GM10248 (cell line): ENCODE measurements around the gene MRLN.

Experiments
- CTCF ChIA-PET: fragments of 300-600 bp; sonication (Branson Sonifier 250); formaldehyde crosslinking; extraction: SDS; loops from one replicate; lab custom pipeline; 2021; ENCODE audit warnings: antibody characterized with exemption; lab: Yijun Ruan, JAX
- POLR2A ChIA-PET: fragments of 350-650 bp; sonication (Branson Sonifier 250); formaldehyde crosslinking; extraction: SDS; loops from one replicate; lab custom pipeline; 2020; ENCODE audit warnings: antibody characterized with exemption; lab: Yijun Ruan, JAX
- DNase-seq: peaks from one replicate; pipeline ENCODE4 v3.0.0; 2012; ENCODE audit errors: extremely low spot score
- TF ChIP-seq, protein P1 (sequence below): IDR thresholded peaks from 2 replicates; pipeline ENCODE4 v1.5.1; 2012; ENCODE audit warnings: mild to moderate bottlenecking, low read depth; ENCODE audit errors: extremely low read depth, missing control alignments, control extremely low read depth

The MRLN gene

DNA sequence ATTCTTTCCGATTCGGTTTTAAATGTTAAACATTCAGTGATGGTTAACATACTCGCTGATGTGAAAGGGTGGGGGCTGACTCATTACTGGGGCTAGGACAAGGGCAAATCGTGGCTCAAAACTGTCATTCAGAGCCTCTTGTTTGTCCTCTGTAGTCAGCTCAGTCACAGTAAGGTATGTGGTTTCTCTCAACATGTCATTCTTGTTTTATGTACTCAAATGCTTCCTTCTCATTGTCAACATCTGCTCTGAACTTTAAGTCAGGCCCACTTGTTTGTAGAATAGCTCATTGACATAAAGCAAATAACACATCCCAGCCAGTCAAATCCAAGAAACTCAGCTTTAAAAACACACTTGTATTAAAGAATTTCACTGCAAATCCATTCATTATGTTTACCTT is 50.9 kb downstream of the MRLN start:
- TF ChIP-seq, protein P1, sequence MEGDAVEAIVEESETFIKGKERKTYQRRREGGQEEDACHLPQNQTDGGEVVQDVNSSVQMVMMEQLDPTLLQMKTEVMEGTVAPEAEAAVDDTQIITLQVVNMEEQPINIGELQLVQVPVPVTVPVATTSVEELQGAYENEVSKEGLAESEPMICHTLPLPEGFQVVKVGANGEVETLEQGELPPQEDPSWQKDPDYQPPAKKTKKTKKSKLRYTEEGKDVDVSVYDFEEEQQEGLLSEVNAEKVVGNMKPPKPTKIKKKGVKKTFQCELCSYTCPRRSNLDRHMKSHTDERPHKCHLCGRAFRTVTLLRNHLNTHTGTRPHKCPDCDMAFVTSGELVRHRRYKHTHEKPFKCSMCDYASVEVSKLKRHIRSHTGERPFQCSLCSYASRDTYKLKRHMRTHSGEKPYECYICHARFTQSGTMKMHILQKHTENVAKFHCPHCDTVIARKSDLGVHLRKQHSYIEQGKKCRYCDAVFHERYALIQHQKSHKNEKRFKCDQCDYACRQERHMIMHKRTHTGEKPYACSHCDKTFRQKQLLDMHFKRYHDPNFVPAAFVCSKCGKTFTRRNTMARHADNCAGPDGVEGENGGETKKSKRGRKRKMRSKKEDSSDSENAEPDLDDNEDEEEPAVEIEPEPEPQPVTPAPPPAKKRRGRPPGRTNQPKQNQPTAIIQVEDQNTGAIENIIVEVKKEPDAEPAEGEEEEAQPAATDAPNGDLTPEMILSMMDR, result no peak
- DNase-seq, result no peak
- ChIA-PET CTCF (interaction anchor here (0.7 to 2.4 kb wide), 5 partner anchors 10 to 128 kb away, joined by 3 to 9 read pairs (median 4); no protein-coding TSS in a partner anchor), POLR2A (no interaction called here)

DNA sequence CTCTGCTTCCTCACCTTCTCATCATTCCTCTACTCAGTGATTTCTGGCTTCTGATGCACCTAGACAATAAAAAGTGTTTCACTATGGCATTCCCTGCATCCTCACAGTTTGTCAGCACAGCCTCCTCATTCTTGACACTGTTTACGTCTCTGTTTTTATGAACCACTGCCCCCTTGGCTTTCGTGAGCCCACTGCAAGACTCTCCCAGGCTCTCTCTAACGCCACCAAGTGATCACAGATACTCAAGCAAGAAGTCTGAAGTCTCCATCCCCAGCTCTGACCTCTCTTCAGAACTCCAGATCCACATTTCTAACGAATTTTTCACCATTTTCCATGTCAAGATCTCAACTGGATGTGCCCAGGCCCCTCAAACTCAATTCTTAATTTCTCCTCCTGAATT is 52.5 kb downstream of the MRLN start:
- ChIA-PET POLR2A (no interaction called here), CTCF (interaction anchor here (1.3 to 3.1 kb wide), 3 partner anchors 8 to 11 kb away, joined by 4 to 9 read pairs (median 6); partner anchors contain the start of gene SLC16A9)
- no peak for DNase-seq
- TF ChIP-seq, protein P1, result peak; percentile 21

DNA sequence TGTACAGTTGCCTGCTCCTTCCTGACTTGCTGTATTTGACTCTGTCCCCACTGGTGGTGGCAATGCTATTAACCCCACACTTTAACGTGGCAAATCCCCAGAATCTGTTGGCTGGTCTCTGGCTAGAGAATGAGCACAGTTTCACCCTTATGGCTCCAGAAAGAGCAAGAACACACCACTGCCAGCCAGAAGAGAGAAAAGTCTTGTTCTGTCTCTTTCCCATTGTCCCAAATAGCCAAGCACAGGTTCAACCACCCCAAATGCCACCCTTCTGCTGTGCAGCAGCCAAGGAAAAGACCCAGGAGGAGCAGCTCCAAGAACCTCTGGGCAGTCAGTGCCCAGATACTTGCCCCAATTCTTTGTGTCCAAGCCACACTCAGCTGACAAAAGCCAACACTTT is 54.9 kb downstream of the MRLN start:
- CTCF ChIA-PET, result no interaction called here

DNA sequence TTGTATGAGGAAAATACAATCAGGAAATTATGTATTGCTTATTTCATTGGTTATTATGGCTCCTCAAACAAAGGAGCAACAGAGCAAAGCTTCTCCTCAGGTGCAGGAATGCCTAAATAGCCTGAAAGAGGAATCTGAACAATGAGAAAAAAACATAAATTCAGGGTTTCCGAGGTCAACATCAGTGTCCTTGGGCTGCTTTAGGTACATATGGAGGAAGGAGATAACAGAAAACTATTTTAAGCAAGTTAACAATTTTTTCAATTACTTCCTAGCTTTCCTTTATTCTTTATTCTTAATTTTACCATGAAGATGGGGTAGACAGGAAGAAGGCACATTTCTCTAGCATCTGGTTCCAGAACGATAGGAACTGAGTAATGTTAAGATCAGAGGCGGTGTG is 57.6 kb downstream of the MRLN start:
- DNase-seq, result no peak
- ChIA-PET CTCF (interaction anchor here (0.8 kb wide), 1 partner anchor 73 kb away, joined by 3 read pairs; no protein-coding TSS in a partner anchor), POLR2A (no interaction called here)
- TF ChIP-seq, protein P1, result no peak

More for the DNA sequence above, 54.9 kb downstream of the MRLN start:
- POLR2A ChIA-PET, result no interaction called here
- TF ChIP-seq, protein P1, result no peak
- DNase-seq, result no peak

DNA sequence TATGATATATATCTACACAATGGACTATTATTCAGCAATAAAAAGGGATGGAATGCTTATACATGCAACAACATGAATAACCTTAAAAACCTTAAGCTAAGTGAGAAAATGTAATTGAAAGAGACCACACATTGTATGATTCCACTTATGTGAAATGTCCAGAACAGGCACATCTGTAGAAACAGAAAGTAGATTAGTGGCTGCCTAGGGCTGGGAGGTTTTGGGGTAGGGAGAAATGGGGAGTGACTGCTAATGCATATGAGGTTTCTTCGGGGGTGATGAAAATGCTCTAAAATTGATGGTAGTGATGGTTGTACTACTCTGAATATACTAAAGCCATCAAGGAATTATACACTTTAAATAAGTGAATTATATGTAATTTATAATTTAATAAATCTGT is 58.3 kb downstream of the MRLN start:
- ChIA-PET CTCF (interaction anchor here (0.8 kb wide), 1 partner anchor 72 kb away, joined by 3 read pairs; no protein-coding TSS in a partner anchor), POLR2A (no interaction called here)
- TF ChIP-seq, protein P1, result no peak
- DNase-seq, result no peak

DNA sequence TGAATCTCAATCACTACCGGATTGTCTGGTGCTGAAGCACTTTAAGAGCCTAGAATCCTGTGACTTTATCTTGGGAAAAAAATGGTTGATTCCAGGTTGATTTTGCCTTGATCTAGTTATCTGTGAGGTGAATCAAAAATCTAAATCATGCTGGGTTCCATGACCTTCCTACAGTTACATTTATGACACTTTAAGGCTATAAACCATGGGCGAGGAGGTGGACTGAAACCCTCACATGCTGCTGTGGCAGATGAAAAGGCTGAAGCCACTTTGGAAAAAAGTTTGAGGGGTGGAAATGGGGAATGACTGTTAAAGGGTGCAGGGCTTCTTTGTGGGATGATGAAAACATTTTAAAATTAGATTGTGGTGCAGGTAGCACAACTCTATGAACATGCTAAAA is 61.1 kb downstream of the MRLN start:
- TF ChIP-seq, protein P1, result no peak
- ChIA-PET CTCF (interaction anchor here (0.7 to 1.2 kb wide), 3 partner anchors 9 to 18 kb away, joined by 4 to 6 read pairs (median 4); partner anchors contain the start of gene SLC16A9), POLR2A (no interaction called here)
- no peak for DNase-seq
